NT2/D1 (cell line): Measurements from ENCODE around the gene RNF115.

ENCODE experiments used
- SUZ12 ChIP-seq: IDR thresholded peaks from 2 replicates; pipeline ENCODE4 v1.6.1; 2011; ENCODE audit not compliant: insufficient read length, insufficient read depth; ENCODE audit errors: extremely low read depth
- YY1 ChIP-seq: IDR thresholded peaks from 2 replicates; pipeline ENCODE4 v1.6.1; 2011; ENCODE audit not compliant: insufficient read length, insufficient read depth
- ZNF274 ChIP-seq: IDR thresholded peaks from 2 replicates; pipeline ENCODE4 v1.6.1; 2011; ENCODE audit warnings: mild to moderate bottlenecking, low read depth, low read length

DNA sequence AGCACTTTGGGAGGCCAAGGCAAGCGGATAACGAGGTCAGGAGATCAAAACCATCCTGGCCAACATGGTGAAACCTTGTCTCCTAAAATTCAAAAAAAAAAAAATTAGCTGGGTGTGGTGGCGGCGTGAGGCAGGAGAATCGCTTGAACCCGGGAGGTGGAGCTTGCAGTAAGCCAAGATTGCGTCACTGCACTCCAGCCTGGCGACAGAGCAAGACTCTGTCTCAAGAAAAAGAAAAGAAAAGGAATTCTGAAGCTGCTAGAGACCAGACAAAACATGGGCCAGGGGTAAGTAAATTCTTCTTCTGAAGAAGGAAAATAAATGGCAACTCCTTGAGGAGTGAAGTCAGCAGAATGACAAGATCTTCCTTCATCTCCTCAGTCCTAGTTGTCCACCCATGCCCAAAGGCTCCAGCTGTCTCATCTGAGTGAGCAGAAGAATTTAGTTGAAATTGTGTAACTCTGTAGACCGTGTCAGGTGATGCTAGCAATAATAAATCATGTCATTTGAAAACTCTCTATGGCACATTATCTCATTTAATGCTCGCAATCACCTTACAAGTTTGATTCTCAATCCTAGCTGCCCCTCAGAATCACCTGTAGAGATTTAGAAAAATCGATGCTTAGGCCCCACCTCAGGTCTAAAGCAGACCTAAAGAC lies 131.0 kb downstream of the RNF115 start:
- TF ChIP-seq YY1 (no peak), ZNF274 (no peak), SUZ12 (no peak)
